CD4-positive, alpha-beta T cell treated with Interleukin-6 at 100 ng/mL for 8 hours (primary cell): Measurements from ENCODE around the gene GNL3L.
"Not testable (repeated sequence)": the region's sequence is repeated elsewhere in the genome, so short reads cannot be mapped to it uniquely, and the experiment has no call there.

Source experiments
- DNase-seq: peaks from one replicate; pipeline ENCODE4 v3.0.0-alpha.2; 2020; ENCODE audit warnings: mixed read lengths, low spot score

The GNL3L gene

GRCh38 chrX:54561622-54562021 lies 31.6 kb downstream of the GNL3L start:
- no peak for DNase-seq

GRCh38 chrX:54564936-54565335 lies 34.9 kb downstream of the GNL3L start:
- DNase-seq: no peak

- no peak for DNase-seq
Observed at GRCh38 chrX:54570332-54570731, 40.3 kb downstream of the GNL3L start.

GRCh38 chrX:54572641-54573040 lies 42.6 kb downstream of the GNL3L start:
- DNase-seq: not testable (repeated sequence)

- DNase-seq: no peak
Observed at GRCh38 chrX:54597728-54598127, 67.7 kb downstream of the GNL3L start.

- no peak for DNase-seq
Observed at GRCh38 chrX:54602563-54602962, 72.5 kb downstream of the GNL3L start.
